Karpas-422 (cell line): Measurements from ENCODE around the gene DNAI2. TPM values are rescaled to one million over a fixed set of nuclear protein-coding genes. Genes with fewer than 3 reads are reported as not detected.

Experiments used
- DNase-seq: peaks from one replicate; pipeline ENCODE4 v3.0.0-alpha.2; 2015
- H2AFZ ChIP-seq: fragments of 200-600 bp; sonication (generic); 2 replicates; pipeline ENCODE4 v1.6.1; 2014; ENCODE audit warnings: antibody characterized with exemption, low read length, mixed read lengths
- H3K27ac ChIP-seq: fragments of 200-600 bp; sonication (generic); 2 replicates; pipeline ENCODE4 v1.5.1; 2014; ENCODE audit warnings: mild to moderate bottlenecking, low read length, moderate library complexity
- H3K27me3 ChIP-seq: fragments of 200-600 bp; sonication (generic); 2 replicates; pipeline ENCODE4 v1.6.1; 2014; ENCODE audit warnings: low read length, mixed read lengths
- H3K36me3 ChIP-seq: fragments of 200-600 bp; sonication (generic); 2 replicates; pipeline ENCODE4 v1.6.1; 2014; ENCODE audit warnings: low read length, mixed read lengths; ENCODE audit not compliant: insufficient read depth
- H3K4me1 ChIP-seq: fragments of 200-600 bp; sonication (generic); 2 replicates; pipeline ENCODE4 v1.6.1; 2014; ENCODE audit warnings: mild to moderate bottlenecking, low read length, mixed read lengths
- H3K4me2 ChIP-seq: fragments of 200-600 bp; sonication (generic); 2 replicates; pipeline ENCODE4 v1.6.1; 2014; ENCODE audit warnings: low read length, low read depth, mild to moderate bottlenecking; ENCODE audit not compliant: poor library complexity, severe bottlenecking
- H3K4me3 ChIP-seq: fragments of 200-600 bp; sonication (generic); 2 replicates; pipeline ENCODE4 v1.5.1; 2014; ENCODE audit warnings: mild to moderate bottlenecking, antibody characterized with exemption, low read length, mixed read lengths
- H3K79me2 ChIP-seq: fragments of 200-600 bp; sonication (generic); 2 replicates; pipeline ENCODE4 v1.6.1; 2014; ENCODE audit warnings: mild to moderate bottlenecking, low read length, mixed read lengths
- H3K9ac ChIP-seq: fragments of 200-600 bp; sonication (generic); 2 replicates; pipeline ENCODE4 v1.6.0; 2014; ENCODE audit warnings: low read length
- H3K9me2 ChIP-seq: fragments of 200-600 bp; sonication (generic), shearing (Covaris generic); replicated peaks from 2 replicates; pipeline ENCODE4 v1.6.0; 2014; ENCODE audit warnings: mild to moderate bottlenecking, low read length, moderate library complexity; ENCODE audit not compliant: insufficient read depth
- H3K9me3 ChIP-seq: fragments of 300-700, 200-600 bp; sonication (generic); 2 replicates; pipeline ENCODE4 v1.6.1; 2014; ENCODE audit warnings: low read length, mixed read lengths
- H4K20me1 ChIP-seq: fragments of 200-600 bp; sonication (generic); 2 replicates; pipeline ENCODE4 v1.6.1; 2014; ENCODE audit warnings: mild to moderate bottlenecking, antibody characterized with exemption, low read length, low read depth; ENCODE audit not compliant: insufficient read depth
- total RNA-seq: library from RNA; depleted of rRNA; stranded (reverse); fragments of >200 nt; shearing (Covaris generic); gene quantifications from 2 replicates; pipeline ENCODE4 v1.2.3, GENCODE V29; 2014; ENCODE audit warnings: low replicate concordance

Gene DNAI2
- total RNA-seq, 1 experiment from 2014 or later: not detected

DNA sequence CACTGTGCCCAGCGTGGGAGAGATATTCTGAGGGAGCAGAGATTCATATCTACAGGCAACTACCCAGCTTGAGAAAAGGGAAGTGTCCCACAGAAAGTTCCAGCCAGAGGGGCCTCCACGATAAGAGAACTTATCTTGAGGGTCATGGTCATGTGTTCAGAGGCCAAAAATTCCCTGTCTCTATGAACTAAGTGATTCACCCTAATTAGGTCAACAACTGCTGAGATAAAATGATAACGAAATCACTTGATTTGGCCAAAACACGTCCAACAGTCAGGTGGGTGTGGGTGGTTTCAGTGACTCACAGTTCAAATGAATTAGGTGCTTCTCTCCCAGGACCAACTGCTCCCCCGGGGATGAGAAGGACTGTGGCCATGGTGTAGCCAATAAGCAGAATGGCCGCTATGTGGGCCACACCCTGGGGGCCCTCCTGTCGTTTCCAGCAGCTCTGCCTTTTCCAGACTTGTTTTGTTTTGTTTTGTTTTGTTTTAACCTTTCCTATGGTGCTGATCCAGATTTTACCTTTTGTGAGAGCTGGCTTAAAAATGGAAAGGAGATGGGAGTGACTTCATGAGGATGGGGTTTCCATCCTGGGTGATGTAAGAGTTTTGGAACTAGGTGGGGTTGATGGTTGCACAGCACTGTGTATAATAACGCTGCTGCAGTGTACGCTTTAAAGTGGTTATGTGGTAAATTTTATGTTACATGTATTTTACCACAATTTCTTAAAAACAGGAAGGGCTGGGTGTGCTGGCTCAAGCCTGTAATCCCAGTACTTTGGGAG is 8.7 kb downstream of the DNAI2 start:
- no peaks in the 10 kb centered on the region for H4K20me1 ChIP-seq
- no peaks in the 10 kb centered on the region for H3K36me3 ChIP-seq
- H3K79me2 ChIP-seq: no peaks in the 10 kb centered on the region
- no peaks in the 10 kb centered on the region for H3K9me2 ChIP-seq
- no peaks in the 10 kb centered on the region for H3K27me3 ChIP-seq
- no peak overlapping the region for H3K4me3 ChIP-seq
- DNase-seq: no peak
- no peak overlapping the region for H3K27ac ChIP-seq
- no peak overlapping the region for H2AFZ ChIP-seq
- no peak overlapping the region for H3K9ac ChIP-seq
- H3K4me2 ChIP-seq: no peak overlapping the region
- peaks cover 5% of the 10 kb centered on the region for H3K4me1 ChIP-seq
- no peaks in the 10 kb centered on the region for H3K9me3 ChIP-seq

DNA sequence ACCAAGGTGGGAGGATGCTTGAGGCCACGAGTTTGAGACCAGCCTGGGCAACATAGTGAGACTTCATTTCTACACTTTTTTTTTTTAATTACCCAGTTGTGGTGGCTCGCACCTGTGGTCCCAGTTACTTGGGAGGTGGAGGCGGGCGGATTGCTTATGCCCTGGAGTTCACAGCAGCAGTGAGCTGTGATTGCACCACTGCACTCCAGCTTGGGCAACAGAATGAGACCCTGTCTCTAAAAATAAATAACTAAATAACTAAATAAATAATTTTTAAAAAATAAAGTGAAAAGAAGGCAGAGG is 9.3 kb downstream of the DNAI2 start:
- no peak overlapping the region for H3K9ac ChIP-seq
- H3K79me2 ChIP-seq: no peaks in the 10 kb centered on the region
- H3K4me1 ChIP-seq: peaks cover 5% of the 10 kb centered on the region
- H3K4me2 ChIP-seq: no peak overlapping the region
- no peak overlapping the region for H3K4me3 ChIP-seq
- H3K9me2 ChIP-seq: no peaks in the 10 kb centered on the region
- H3K27me3 ChIP-seq: no peaks in the 10 kb centered on the region
- no peak overlapping the region for H2AFZ ChIP-seq
- no peak for DNase-seq
- H3K27ac ChIP-seq: no peak overlapping the region
- no peaks in the 10 kb centered on the region for H4K20me1 ChIP-seq
- H3K36me3 ChIP-seq: no peaks in the 10 kb centered on the region
- no peaks in the 10 kb centered on the region for H3K9me3 ChIP-seq

DNA sequence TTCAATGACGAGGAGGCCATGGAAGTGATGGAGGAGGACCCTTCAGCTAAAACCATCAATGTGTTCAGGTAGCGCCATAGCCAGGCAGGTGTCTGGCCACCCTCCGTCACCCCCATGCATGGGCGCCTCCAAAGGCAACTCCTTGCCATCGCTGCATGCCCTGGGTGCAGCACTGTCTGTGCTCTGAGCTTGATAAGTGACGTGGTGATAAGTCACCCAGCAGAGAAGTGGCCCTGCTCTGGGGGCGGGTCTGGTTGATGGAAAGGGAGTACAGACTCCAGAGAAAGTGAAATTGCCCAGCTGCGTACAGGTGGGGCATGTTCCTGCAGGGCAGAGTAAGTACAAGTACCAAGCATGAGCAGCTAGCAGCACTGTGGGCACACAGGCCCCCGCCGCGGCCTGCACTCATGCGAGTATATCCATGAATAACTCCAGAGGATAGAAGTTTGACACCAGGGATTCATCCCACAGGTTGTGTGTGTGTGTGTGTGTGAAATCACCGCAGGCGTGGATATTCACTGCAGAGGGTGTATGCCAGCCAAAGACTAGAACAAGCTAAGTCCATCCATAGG is 13.1 kb downstream of the DNAI2 start:
- H3K9me2 ChIP-seq: no peaks in the 10 kb centered on the region
- no peak overlapping the region for H3K9ac ChIP-seq
- H4K20me1 ChIP-seq: no peaks in the 10 kb centered on the region
- H3K4me1 ChIP-seq: peaks cover 5% of the 10 kb centered on the region
- DNase-seq: no peak
- no peaks in the 10 kb centered on the region for H3K36me3 ChIP-seq
- no peaks in the 10 kb centered on the region for H3K79me2 ChIP-seq
- H3K4me3 ChIP-seq: no peak overlapping the region
- no peak overlapping the region for H3K27ac ChIP-seq
- H3K4me2 ChIP-seq: no peak overlapping the region
- H3K27me3 ChIP-seq: no peaks in the 10 kb centered on the region
- H3K9me3 ChIP-seq: no peaks in the 10 kb centered on the region
- no peak overlapping the region for H2AFZ ChIP-seq

DNA sequence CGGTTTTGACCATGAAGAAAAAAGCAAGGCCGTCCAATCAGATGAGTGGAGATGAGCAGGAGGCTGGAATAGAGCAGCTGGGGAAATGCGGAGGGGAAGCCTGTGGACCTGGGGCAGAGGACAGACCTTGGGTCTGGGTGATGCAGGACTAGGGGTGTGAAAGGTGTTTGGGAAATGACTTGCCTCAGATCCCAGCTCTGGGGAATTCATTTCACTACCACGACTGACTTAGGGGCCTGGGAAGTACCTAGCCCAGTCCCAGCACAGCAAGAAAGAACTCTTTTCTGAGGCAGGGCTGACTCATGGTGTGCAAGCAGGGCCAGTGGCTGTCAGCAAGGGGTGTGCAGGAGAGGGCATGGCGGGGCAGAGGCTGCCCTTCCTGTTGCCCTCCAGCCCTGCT is 14.8 kb downstream of the DNAI2 start:
- no peaks in the 10 kb centered on the region for H3K36me3 ChIP-seq
- no peaks in the 10 kb centered on the region for H3K9me2 ChIP-seq
- H3K79me2 ChIP-seq: no peaks in the 10 kb centered on the region
- H3K4me1 ChIP-seq: peaks cover 5% of the 10 kb centered on the region
- H3K9ac ChIP-seq: no peak overlapping the region
- H3K27me3 ChIP-seq: no peaks in the 10 kb centered on the region
- no peak overlapping the region for H2AFZ ChIP-seq
- H3K4me3 ChIP-seq: no peak overlapping the region
- no peaks in the 10 kb centered on the region for H4K20me1 ChIP-seq
- H3K27ac ChIP-seq: no peak overlapping the region
- H3K9me3 ChIP-seq: no peaks in the 10 kb centered on the region
- H3K4me2 ChIP-seq: no peak overlapping the region
- DNase-seq: no peak

DNA sequence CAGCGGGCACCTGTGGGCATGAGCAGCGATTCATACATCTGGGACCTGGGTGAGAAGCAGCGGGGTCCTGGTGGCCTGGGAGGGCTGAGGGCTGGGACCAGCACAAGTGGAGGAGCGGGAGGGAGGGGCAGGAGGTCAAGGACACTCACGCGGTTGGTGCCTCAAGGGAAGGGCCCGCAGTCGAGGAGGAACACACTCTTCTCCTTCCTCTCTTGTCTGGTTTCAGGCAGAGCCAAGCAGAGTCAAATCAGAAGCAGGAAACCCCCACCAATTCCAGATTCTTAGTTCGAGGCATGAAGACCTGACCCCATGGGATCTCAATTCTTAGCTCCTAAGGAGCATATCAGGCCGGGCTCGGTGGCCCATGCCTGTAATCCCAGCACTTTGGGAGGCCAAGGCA is 15.7 kb downstream of the DNAI2 start:
- no peak overlapping the region for H3K27ac ChIP-seq

DNA sequence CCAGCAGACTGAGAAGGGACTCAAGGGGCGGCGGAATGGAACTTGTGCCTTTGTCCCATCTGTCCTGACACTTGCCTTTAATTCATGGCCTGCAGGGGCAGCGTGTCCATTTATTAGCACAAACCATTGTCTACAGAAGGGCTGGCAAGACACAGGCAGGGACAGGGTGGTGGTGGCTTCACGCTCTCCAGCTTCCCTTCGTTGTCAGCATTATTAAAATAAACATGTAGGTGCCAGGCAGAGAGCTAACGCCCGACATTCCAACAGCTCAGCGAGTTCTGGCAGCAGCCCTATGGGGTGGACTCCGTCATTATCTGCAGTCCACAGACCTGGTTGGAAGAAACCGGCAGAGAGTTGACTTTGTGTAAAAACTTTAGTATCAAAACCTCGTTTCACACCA is 16.3 kb downstream of the DNAI2 start:
- no peaks in the 10 kb centered on the region for H3K79me2 ChIP-seq
- no peaks in the 10 kb centered on the region for H4K20me1 ChIP-seq
- no peak overlapping the region for H3K27ac ChIP-seq
- no peak for DNase-seq
- no peak overlapping the region for H3K4me3 ChIP-seq
- H3K36me3 ChIP-seq: no peaks in the 10 kb centered on the region
- H3K9me2 ChIP-seq: no peaks in the 10 kb centered on the region
- H3K4me2 ChIP-seq: no peak overlapping the region
- no peaks in the 10 kb centered on the region for H3K9me3 ChIP-seq
- no peaks in the 10 kb centered on the region for H3K27me3 ChIP-seq
- no peak overlapping the region for H3K9ac ChIP-seq
- H3K4me1 ChIP-seq: no peaks in the 10 kb centered on the region
- H2AFZ ChIP-seq: no peak overlapping the region

More for the DNA sequence above, 15.7 kb downstream of the DNAI2 start:
- H3K9me2 ChIP-seq: no peaks in the 10 kb centered on the region
- H2AFZ ChIP-seq: no peak overlapping the region
- no peaks in the 10 kb centered on the region for H3K36me3 ChIP-seq
- H3K4me2 ChIP-seq: no peak overlapping the region
- no peak for DNase-seq
- H4K20me1 ChIP-seq: no peaks in the 10 kb centered on the region
- H3K9me3 ChIP-seq: no peaks in the 10 kb centered on the region
- H3K79me2 ChIP-seq: no peaks in the 10 kb centered on the region
- H3K9ac ChIP-seq: no peak overlapping the region
- H3K27me3 ChIP-seq: no peaks in the 10 kb centered on the region
- H3K4me3 ChIP-seq: no peak overlapping the region
- peaks cover 5% of the 10 kb centered on the region for H3K4me1 ChIP-seq

DNA sequence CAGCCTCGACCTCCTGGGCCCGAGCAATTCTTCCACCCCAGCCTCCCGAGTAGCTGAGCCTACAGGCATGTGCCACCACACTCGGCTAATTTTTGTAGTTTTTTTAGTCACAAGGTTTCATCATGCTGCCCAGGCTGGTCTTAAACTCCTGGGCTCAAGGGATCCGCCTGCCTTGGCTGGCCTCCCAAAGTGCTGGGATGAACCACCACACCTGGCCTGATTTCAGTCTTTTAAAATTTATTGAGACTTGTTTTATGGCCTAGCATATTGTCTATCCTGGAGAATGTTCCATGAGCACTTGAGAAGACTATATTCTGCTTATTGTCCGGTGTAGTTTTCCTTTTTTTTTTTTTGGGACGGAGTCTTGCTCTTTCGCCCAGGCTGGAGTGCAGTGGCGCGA is 18.5 kb downstream of the DNAI2 start:
- no peaks in the 10 kb centered on the region for H3K36me3 ChIP-seq
- no peak overlapping the region for H3K27ac ChIP-seq
- H3K9me2 ChIP-seq: no peaks in the 10 kb centered on the region
- DNase-seq: no peak
- H3K9ac ChIP-seq: no peak overlapping the region
- no peaks in the 10 kb centered on the region for H3K27me3 ChIP-seq
- no peak overlapping the region for H2AFZ ChIP-seq
- H3K4me3 ChIP-seq: no peak overlapping the region
- H3K79me2 ChIP-seq: no peaks in the 10 kb centered on the region
- H3K4me2 ChIP-seq: no peak overlapping the region
- H3K4me1 ChIP-seq: no peaks in the 10 kb centered on the region
- H3K9me3 ChIP-seq: no peaks in the 10 kb centered on the region
- no peaks in the 10 kb centered on the region for H4K20me1 ChIP-seq

DNA sequence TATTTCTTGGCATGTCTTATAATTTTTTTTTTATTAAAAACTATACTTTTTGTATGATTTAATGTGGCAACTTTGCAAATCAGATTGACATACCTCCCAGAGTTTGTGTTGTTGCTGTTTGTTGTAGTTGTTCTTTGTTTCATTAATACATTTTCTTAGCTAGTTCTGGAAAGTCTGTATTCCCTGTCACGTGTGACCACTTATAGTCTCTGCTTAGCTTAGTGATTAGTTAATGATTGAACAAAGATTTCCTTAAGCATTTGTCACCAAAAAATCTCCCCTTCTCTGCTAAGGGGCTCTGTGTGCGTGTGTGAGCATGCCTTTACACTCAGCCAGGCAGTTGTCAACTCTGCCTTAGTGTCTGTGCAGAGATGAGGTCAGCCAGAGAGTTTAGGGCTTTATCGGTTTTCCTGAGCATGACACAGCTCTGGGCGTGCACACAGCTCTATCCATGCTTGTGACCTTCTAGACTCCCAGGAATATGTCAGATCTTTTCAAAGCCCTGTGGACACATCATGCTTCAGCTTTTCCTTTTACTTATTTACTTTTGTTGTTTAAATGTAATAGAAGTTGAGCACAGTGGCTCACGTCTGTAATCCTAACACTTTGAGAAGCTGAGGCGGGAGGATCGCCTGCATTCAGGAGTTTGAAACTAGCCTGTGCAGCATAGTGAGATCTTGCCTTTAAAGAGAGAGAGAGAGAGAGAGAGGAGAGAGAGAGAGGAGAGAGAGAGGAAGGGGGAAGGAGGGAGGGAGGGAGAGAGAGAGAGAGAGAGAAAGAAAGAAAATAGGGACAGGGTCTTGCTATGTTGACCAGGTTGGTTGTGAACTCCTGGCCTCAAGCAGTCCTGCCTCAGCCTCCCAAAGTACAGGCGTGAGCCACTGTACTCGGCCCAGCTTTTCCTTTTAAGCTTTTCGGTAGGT is 21.9 kb downstream of the DNAI2 start:
- no peaks in the 10 kb centered on the region for H3K9me2 ChIP-seq
- no peak overlapping the region for H3K27ac ChIP-seq
- H3K4me3 ChIP-seq: no peak overlapping the region
- H3K9ac ChIP-seq: no peak overlapping the region
- H3K4me1 ChIP-seq: no peaks in the 10 kb centered on the region
- no peaks in the 10 kb centered on the region for H4K20me1 ChIP-seq
- no peaks in the 10 kb centered on the region for H3K79me2 ChIP-seq
- H2AFZ ChIP-seq: no peak overlapping the region
- H3K27me3 ChIP-seq: no peaks in the 10 kb centered on the region
- H3K36me3 ChIP-seq: no peaks in the 10 kb centered on the region
- DNase-seq: no peak
- no peak overlapping the region for H3K4me2 ChIP-seq
- H3K9me3 ChIP-seq: no peaks in the 10 kb centered on the region
